22Rv1 (cell line): ENCODE results near the gene ENTPD2.

Experiments
- H3K27ac ChIP-seq: fragments of 450-650 bp; 2 replicates; pipeline ENCODE4 v1.5.1; 2017
- CTCF ChIP-seq: fragments of 450-650 bp; IDR thresholded peaks from 2 replicates; pipeline ENCODE4 v1.5.1; 2017; ENCODE audit warnings: mild to moderate bottlenecking
- ZFX ChIP-seq: fragments of 450-650 bp; IDR thresholded peaks from 2 replicates; pipeline ENCODE4 v1.6.1; 2017; ENCODE audit warnings: antibody characterized with exemption, borderline replicate concordance

The ENTPD2 gene

GRCh38 chr9:137014776-137015539 is 38.9 kb downstream of the ENTPD2 start:
- no peak overlapping the region for H3K27ac ChIP-seq
- TF ChIP-seq ZFX, result no peak
- TF ChIP-seq CTCF, result no peak

GRCh38 chr9:137014166-137014565 is 39.7 kb downstream of the ENTPD2 start:
- no peak for TF ChIP-seq CTCF
- no peak for TF ChIP-seq ZFX
- no peak overlapping the region for H3K27ac ChIP-seq

GRCh38 chr9:137013571-137013940 is 40.3 kb downstream of the ENTPD2 start:
- no peak overlapping the region for H3K27ac ChIP-seq
- TF ChIP-seq ZFX, result no peak
- TF ChIP-seq CTCF, result no peak

GRCh38 chr9:137012694-137013570 is 40.9 kb downstream of the ENTPD2 start:
- TF ChIP-seq ZFX (no peak), CTCF (no peak)
- H3K27ac ChIP-seq, result no peak overlapping the region

GRCh38 chr9:137011907-137012675 is 41.8 kb downstream of the ENTPD2 start:
- no peak for TF ChIP-seq ZFX
- no peak for TF ChIP-seq CTCF
- no peak overlapping the region for H3K27ac ChIP-seq

GRCh38 chr9:137011156-137011555 is 42.7 kb downstream of the ENTPD2 start:
- H3K27ac ChIP-seq, result no peak overlapping the region
- no peak for TF ChIP-seq ZFX

GRCh38 chr9:137009938-137010732 is 43.7 kb downstream of the ENTPD2 start:
- TF ChIP-seq ZFX, result no peak
- no peak for TF ChIP-seq CTCF
- H3K27ac ChIP-seq, result no peak overlapping the region
